Tibial nerve (tissue), 3 donors: ENCODE results near the gene CMC2.

ENCODE experiments used
- CTCF ChIP-seq, 5 experiments: fragments of 200-600 bp in 3 of 5; fragments of 450-650 bp in 2 of 5; sonication (generic) in 3 of 5; IDR thresholded peaks; one replicate each; pipeline ENCODE4 v1.5.1; 2016 to 2019; ENCODE audit warnings: antibody characterized with exemption in 5 of 5, mild to moderate bottlenecking in 3 of 5, moderate library complexity in 2 of 5
- POLR2A ChIP-seq, 2 donors: fragments of 450-650 bp; IDR thresholded peaks; one replicate each; pipeline ENCODE4 v1.6.1; 2017; ENCODE audit warnings: antibody characterized with exemption in 2 of 2, mild to moderate bottlenecking in 2 of 2, moderate library complexity in 2 of 2

DNA sequence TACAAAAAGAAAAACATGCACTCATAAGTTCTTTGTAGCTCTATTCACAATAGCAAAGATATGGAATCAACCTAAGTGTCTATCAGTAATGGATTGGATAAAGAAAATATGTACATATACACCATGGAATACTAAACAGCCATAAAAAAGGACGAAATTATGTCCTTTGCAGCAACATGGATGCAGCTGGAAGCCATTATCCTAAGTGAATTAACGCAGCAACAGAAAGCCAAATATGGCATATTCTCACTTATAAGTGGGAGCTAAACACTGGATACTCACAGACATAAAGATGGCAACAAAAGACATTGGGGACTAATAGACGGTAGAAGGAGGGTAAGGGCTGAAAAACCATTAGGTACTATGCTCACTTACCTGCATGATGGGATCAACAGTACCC lies 5.8 kb downstream of the CMC2 start:
- TF ChIP-seq CTCF (IDR thresholded peaks at IDR 0.05): no peak
- TF ChIP-seq POLR2A (IDR thresholded peaks at IDR 0.05): no peak
